T-cell (primary cell): ENCODE measurements around the gene FRYL. TPM values are rescaled to one million over a fixed set of nuclear protein-coding genes. Genes with fewer than 3 reads are reported as not detected.

Experiments
- ATAC-seq, 4 experiments: fragments of 200-7000 bp in 3 of 4; fragments of 150-1000 bp in 1 of 4; cut with Tn5 transposase; replicated peaks in 1 of 4; 1 replicate in 3 of 4; 2 replicates in 1 of 4; pipeline ENCODE4 v1.10.0; 2021; ENCODE audit warnings: moderate library complexity in 3 of 4, mild to moderate bottlenecking in 2 of 4, moderate number of reproducible peaks in 1 of 4
- CTCF ChIA-PET, 2 donors: fragments of 300-600 bp; sonication (Branson Sonifier 250); formaldehyde crosslinking; loops; one replicate each; lab custom pipeline; 2022; ENCODE audit warnings: antibody characterized with exemption in 2 of 2; lab: Charles Lee
- POLR2A ChIA-PET, 2 donors: fragments of 300-600 bp; sonication (Branson Sonifier 250); formaldehyde crosslinking; loops; one replicate each; lab custom pipeline; 2022; ENCODE audit warnings: antibody characterized with exemption in 2 of 2; lab: Charles Lee
- DNase-seq, 35 experiments: peaks; one replicate each; pipeline versions ENCODE4 v3.0.0 to v3.0.0-alpha.2; 2013 to 2023
- H3K27ac ChIP-seq: one replicate; pipeline ENCODE4 v1.5.1; 2013; ENCODE audit warnings: low read length
- H3K27me3 ChIP-seq, 2 experiments: replicated peaks in 1 of 2; 1 replicate in 1 of 2; 2 replicates in 1 of 2; pipeline versions ENCODE4 v1.6.1 to v1.7.0; 2013; ENCODE audit warnings: low read length in 1 of 2, mixed read lengths in 1 of 2; ENCODE audit not compliant: control insufficient read depth in 2 of 2, insufficient read depth in 2 of 2; ENCODE audit errors: extremely low read depth in 1 of 2
- H3K36me3 ChIP-seq, 2 donors: 1 replicate in 1 of 2; 2 replicates in 1 of 2; pipeline versions ENCODE4 v1.6.1 to v1.7.0; 2013; ENCODE audit warnings: low read length in 1 of 2; ENCODE audit not compliant: control insufficient read depth in 2 of 2, insufficient read depth in 1 of 2; ENCODE audit errors: extremely low read depth in 1 of 2
- H3K4me1 ChIP-seq, 2 experiments: 1 replicate in 1 of 2; 2 replicates in 1 of 2; pipeline versions ENCODE4 v1.6.1 to v1.7.0; 2013; ENCODE audit warnings: low read length in 2 of 2, mixed read lengths in 1 of 2; ENCODE audit not compliant: insufficient read depth in 2 of 2, control insufficient read depth in 1 of 2; ENCODE audit errors: extremely low read depth in 1 of 2
- H3K4me3 ChIP-seq, 2 donors: 1 replicate in 1 of 2; 2 replicates in 1 of 2; pipeline versions ENCODE4 v1.5.1 to v1.7.0; 2013; ENCODE audit warnings: mild to moderate bottlenecking in 2 of 2, low read length in 1 of 2, moderate library complexity in 1 of 2; ENCODE audit not compliant: control insufficient read depth in 1 of 2; ENCODE audit errors: extremely low read depth in 1 of 2
- H3K9me3 ChIP-seq: 2 replicates; pipeline ENCODE4 v1.7.0; 2013
- H3K27ac Mint-ChIP-seq, 2 donors: one replicate each; pipeline ENCODE4 v1.8.0; 2020 to 2021; ENCODE audit warnings: mild to moderate bottlenecking in 2 of 2, mixed read lengths in 2 of 2
- H3K27me3 Mint-ChIP-seq, 2 donors: one replicate each; pipeline ENCODE4 v1.8.0; 2021 to 2022; ENCODE audit warnings: mixed read lengths in 2 of 2
- H3K36me3 Mint-ChIP-seq: one replicate; pipeline ENCODE4 v1.8.0; 2021; ENCODE audit warnings: mixed read lengths
- H3K4me1 Mint-ChIP-seq, 3 donors: one replicate each; pipeline ENCODE4 v1.8.0; 2020 to 2022; ENCODE audit warnings: mixed read lengths in 3 of 3, mild to moderate bottlenecking in 1 of 3
- H3K4me3 Mint-ChIP-seq, 3 donors: one replicate each; pipeline ENCODE4 v1.8.0; 2020 to 2022; ENCODE audit warnings: mild to moderate bottlenecking in 3 of 3, mixed read lengths in 3 of 3, moderate library complexity in 3 of 3
- H3K9me3 Mint-ChIP-seq, 3 donors: one replicate each; pipeline ENCODE4 v1.8.0; 2020 to 2022; ENCODE audit warnings: mixed read lengths in 3 of 3
- WGBS: methylation state at CpG from one replicate; pipeline ENCODE4 v1.1.5; 2013; ENCODE audit warnings: missing lambda C conversion rate; ENCODE audit not compliant: insufficient coverage; 5-methylcytosine and 5-hydroxymethylcytosine counted together
- total RNA-seq, 35 experiments: library from RNA in 6 of 35; stranded (reverse) in 6 of 35; fragments of 120-200 nt in 1 of 35; gene quantifications; one replicate each; pipeline versions ENCODE4 v1.2.1 to v1.2.4 and lab custom pipeline; 2013 to 2026

Gene FRYL
- total RNA-seq, 5 donors from 2014 or later (not counting 1 experiment from before 2014, with no cell fraction given) = 86.3 to 143 (median 111) TPM

GRCh38 chr4:48518143-48518542, 261.9 kb downstream of the FRYL start:
- H3K27ac ChIP-seq = no peak overlapping the region
- no peak for ATAC-seq
- peaks cover 0 to 67% of the 10 kb centered on the region in 2 donors for H3K36me3 ChIP-seq
- no peaks in the 10 kb centered on the region for H3K9me3 ChIP-seq
- Mint-ChIP-seq H3K27me3 (no peaks in the 10 kb centered on the region), H3K4me1 (no peaks in the 10 kb centered on the region), H3K36me3 (peaks cover 58% of the 10 kb centered on the region), H3K4me3 (no peak overlapping the region), H3K27ac (no peak overlapping the region), H3K9me3 (no peaks in the 10 kb centered on the region)
- DNase-seq = no peak
- no peak overlapping the region for H3K4me3 ChIP-seq
- ChIA-PET CTCF (no interaction called here), POLR2A (no interaction called here)
- H3K27me3 ChIP-seq = no peaks in the 10 kb centered on the region
- H3K4me1 ChIP-seq = no peaks in the 10 kb centered on the region
- 96% methylated on average over 2 of the region's 3 CpGs for WGBS

GRCh38 chr4:48509543-48509942, 270.5 kb downstream of the FRYL start:
- peaks cover 0 to 80% of the 10 kb centered on the region in 2 donors for H3K36me3 ChIP-seq
- Mint-ChIP-seq H3K4me1 (no peaks in the 10 kb centered on the region), H3K4me3 (no peak overlapping the region), H3K27ac (no peak overlapping the region), H3K27me3 (no peaks in the 10 kb centered on the region), H3K36me3 (peaks cover 48% of the 10 kb centered on the region), H3K9me3 (no peaks in the 10 kb centered on the region)
- ATAC-seq (no peak), DNase-seq (no peak)
- H3K27ac ChIP-seq = no peak overlapping the region
- no peaks in the 10 kb centered on the region for H3K27me3 ChIP-seq
- no peaks in the 10 kb centered on the region for H3K4me1 ChIP-seq
- H3K9me3 ChIP-seq = no peaks in the 10 kb centered on the region
- POLR2A ChIA-PET = no interaction called here
- H3K4me3 ChIP-seq = no peak overlapping the region
- CTCF ChIA-PET = no interaction called here

GRCh38 chr4:48506716-48507115, 273.4 kb downstream of the FRYL start:
- CTCF ChIA-PET = interaction anchor here in 1 of 2 donors (0.6 kb wide), 2 partner anchors 72 to 1818 kb away, joined by 3 to 4 read pairs; no protein-coding TSS in a partner anchor
- H3K27ac Mint-ChIP-seq = no peak overlapping the region
- no CpG with 5 or more reads among the region's 2 CpGs for WGBS
- no peak for DNase-seq
- no peaks in the 10 kb centered on the region for H3K27me3 ChIP-seq
- no peaks in the 10 kb centered on the region for H3K4me1 ChIP-seq
- no peaks in the 10 kb centered on the region for H3K27me3 Mint-ChIP-seq
- no peak overlapping the region for H3K4me3 Mint-ChIP-seq
- peaks cover 0 to 67% of the 10 kb centered on the region in 2 donors for H3K36me3 ChIP-seq
- peaks cover 37% of the 10 kb centered on the region for H3K36me3 Mint-ChIP-seq
- ATAC-seq = no peak
- no peaks in the 10 kb centered on the region for H3K4me1 Mint-ChIP-seq
- no peaks in the 10 kb centered on the region for H3K9me3 Mint-ChIP-seq
- no peak overlapping the region for H3K4me3 ChIP-seq
- POLR2A ChIA-PET = interaction anchor here in 1 of 2 donors (0.6 kb wide), 1 partner anchor 146 kb away, joined by 7 read pairs; no protein-coding TSS in a partner anchor
- no peak overlapping the region for H3K27ac ChIP-seq
- no peaks in the 10 kb centered on the region for H3K9me3 ChIP-seq

GRCh38 chr4:48504352-48504751, 275.7 kb downstream of the FRYL start:
- Histone ChIP-seq H3K4me3 (no peak overlapping the region), H3K4me1 (no peaks in the 10 kb centered on the region), H3K36me3 (peaks cover 0 to 56% of the 10 kb centered on the region in 2 donors), H3K27me3 (no peaks in the 10 kb centered on the region), H3K27ac (no peak overlapping the region), H3K9me3 (no peaks in the 10 kb centered on the region)
- peaks cover 34% of the 10 kb centered on the region for H3K36me3 Mint-ChIP-seq
- WGBS = no CpG with 5 or more reads among the region's 1 CpG
- no peak overlapping the region for H3K4me3 Mint-ChIP-seq
- peaks cover 0 to 3% (median 0%) of the 10 kb centered on the region in 3 donors for H3K4me1 Mint-ChIP-seq
- no peaks in the 10 kb centered on the region for H3K27me3 Mint-ChIP-seq
- CTCF ChIA-PET = no interaction called here
- H3K27ac Mint-ChIP-seq = no peak overlapping the region
- POLR2A ChIA-PET = no interaction called here
- ATAC-seq (no peak), DNase-seq (no peak)
- H3K9me3 Mint-ChIP-seq = no peaks in the 10 kb centered on the region

- Histone ChIP-seq H3K4me3 (no peak overlapping the region), H3K4me1 (no peaks in the 10 kb centered on the region), H3K27me3 (no peaks in the 10 kb centered on the region), H3K27ac (no peak overlapping the region), H3K9me3 (no peaks in the 10 kb centered on the region), H3K36me3 (peaks cover 0 to 56% of the 10 kb centered on the region in 2 donors)
- Mint-ChIP-seq H3K4me1 (peaks cover 0 to 3% (median 0%) of the 10 kb centered on the region in 3 donors), H3K27me3 (no peaks in the 10 kb centered on the region), H3K36me3 (peaks cover 35% of the 10 kb centered on the region), H3K9me3 (no peaks in the 10 kb centered on the region), H3K4me3 (no peak overlapping the region), H3K27ac (no peak overlapping the region)
- CTCF ChIA-PET = no interaction called here
- WGBS = no CpG with 5 or more reads among the region's 2 CpGs
- DNase-seq = no peak
- POLR2A ChIA-PET = no interaction called here
- ATAC-seq = no peak
Observed at GRCh38 chr4:48504026-48504330, 276.1 kb downstream of the FRYL start.

- DNase-seq (no peak), ATAC-seq (no peak)
- H3K4me1 Mint-ChIP-seq = peaks cover 0 to 3% (median 0%) of the 10 kb centered on the region in 3 donors
- peaks cover 0 to 55% of the 10 kb centered on the region in 2 donors for H3K36me3 ChIP-seq
- peaks cover 35% of the 10 kb centered on the region for H3K36me3 Mint-ChIP-seq
- no peaks in the 10 kb centered on the region for H3K27me3 Mint-ChIP-seq
- no CpG with 5 or more reads among the region's 4 CpGs for WGBS
- no peaks in the 10 kb centered on the region for H3K27me3 ChIP-seq
- H3K27ac ChIP-seq = no peak overlapping the region
- no peaks in the 10 kb centered on the region for H3K9me3 Mint-ChIP-seq
- CTCF ChIA-PET = no interaction called here
- H3K27ac Mint-ChIP-seq = no peak overlapping the region
- H3K4me3 ChIP-seq = no peak overlapping the region
- POLR2A ChIA-PET = no interaction called here
- no peaks in the 10 kb centered on the region for H3K4me1 ChIP-seq
- H3K4me3 Mint-ChIP-seq = peak overlapping the region in 1 of 3 donors; percentile 3
- H3K9me3 ChIP-seq = no peaks in the 10 kb centered on the region
Observed at GRCh38 chr4:48503233-48504025, 276.6 kb downstream of the FRYL start.
